ENCODE results near the gene ATG4D.
A peak's percentile ranks its signal among the peaks of the same experiment; 100 is the strongest.
"Not testable (repeated sequence)": the region's sequence is repeated elsewhere in the genome, so short reads cannot be mapped to it uniquely, and the experiment has no call there.

Gene ATG4D

DNA sequence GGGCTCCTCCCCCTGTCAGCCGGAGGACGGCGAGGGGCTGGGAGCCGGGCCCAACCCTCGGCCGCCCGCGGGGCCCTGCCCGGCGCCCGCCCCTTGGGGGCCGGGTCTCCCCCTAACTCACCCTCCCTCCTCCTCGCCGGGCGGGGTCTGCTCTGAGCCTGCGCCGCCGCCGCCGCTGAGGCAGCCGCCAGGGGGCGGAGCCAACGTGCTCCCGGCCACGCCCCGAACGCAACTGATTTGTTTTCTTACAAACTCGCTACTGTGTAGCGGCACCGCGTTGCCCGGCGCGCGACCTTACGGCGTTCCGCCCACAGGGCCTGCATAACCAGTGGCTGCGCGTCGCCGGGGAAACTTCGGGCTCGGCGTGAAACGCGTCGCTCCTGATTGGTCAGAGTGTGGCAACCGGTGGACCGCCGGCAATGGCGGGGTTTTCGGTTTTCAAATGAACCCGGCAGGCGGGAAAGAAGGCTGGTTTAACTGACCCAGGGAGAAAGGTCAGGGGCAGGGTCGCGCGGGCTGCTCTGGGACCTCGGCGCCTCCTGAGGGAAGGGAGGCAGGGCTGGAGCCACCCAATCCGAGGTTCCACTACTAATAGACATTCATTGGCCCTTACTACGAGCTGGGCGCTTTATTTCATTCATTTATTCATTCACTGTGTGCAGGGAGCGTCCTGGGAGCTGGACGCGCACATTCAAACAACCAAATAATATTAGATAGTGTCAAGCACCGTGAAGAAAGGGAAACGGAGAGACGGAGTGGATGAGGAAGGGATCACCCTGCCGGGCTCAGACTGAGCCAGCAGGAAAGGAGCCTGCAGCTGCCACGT lies 25.3 kb downstream of the ATG4D start, which contains the start of gene CDKN2D:
CDKN2D (minus strand) TSS at position 154 of the 826 bp plus-strand sequence. CDS start 326 bp downstream, outside the sequence.
- TF ChIP-seq, protein P1, sequence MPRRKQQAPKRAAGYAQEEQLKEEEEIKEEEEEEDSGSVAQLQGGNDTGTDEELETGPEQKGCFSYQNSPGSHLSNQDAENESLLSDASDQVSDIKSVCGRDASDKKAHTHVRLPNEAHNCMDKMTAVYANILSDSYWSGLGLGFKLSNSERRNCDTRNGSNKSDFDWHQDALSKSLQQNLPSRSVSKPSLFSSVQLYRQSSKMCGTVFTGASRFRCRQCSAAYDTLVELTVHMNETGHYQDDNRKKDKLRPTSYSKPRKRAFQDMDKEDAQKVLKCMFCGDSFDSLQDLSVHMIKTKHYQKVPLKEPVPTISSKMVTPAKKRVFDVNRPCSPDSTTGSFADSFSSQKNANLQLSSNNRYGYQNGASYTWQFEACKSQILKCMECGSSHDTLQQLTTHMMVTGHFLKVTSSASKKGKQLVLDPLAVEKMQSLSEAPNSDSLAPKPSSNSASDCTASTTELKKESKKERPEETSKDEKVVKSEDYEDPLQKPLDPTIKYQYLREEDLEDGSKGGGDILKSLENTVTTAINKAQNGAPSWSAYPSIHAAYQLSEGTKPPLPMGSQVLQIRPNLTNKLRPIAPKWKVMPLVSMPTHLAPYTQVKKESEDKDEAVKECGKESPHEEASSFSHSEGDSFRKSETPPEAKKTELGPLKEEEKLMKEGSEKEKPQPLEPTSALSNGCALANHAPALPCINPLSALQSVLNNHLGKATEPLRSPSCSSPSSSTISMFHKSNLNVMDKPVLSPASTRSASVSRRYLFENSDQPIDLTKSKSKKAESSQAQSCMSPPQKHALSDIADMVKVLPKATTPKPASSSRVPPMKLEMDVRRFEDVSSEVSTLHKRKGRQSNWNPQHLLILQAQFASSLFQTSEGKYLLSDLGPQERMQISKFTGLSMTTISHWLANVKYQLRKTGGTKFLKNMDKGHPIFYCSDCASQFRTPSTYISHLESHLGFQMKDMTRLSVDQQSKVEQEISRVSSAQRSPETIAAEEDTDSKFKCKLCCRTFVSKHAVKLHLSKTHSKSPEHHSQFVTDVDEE (CRISPR knock-in tag; IDR thresholded peaks at IDR 0.05) = no peak
- TF ChIP-seq ZFP30 (CRISPR knock-in tag; IDR thresholded peaks at IDR 0.05) = no peak
- TF ChIP-seq, protein P2, sequence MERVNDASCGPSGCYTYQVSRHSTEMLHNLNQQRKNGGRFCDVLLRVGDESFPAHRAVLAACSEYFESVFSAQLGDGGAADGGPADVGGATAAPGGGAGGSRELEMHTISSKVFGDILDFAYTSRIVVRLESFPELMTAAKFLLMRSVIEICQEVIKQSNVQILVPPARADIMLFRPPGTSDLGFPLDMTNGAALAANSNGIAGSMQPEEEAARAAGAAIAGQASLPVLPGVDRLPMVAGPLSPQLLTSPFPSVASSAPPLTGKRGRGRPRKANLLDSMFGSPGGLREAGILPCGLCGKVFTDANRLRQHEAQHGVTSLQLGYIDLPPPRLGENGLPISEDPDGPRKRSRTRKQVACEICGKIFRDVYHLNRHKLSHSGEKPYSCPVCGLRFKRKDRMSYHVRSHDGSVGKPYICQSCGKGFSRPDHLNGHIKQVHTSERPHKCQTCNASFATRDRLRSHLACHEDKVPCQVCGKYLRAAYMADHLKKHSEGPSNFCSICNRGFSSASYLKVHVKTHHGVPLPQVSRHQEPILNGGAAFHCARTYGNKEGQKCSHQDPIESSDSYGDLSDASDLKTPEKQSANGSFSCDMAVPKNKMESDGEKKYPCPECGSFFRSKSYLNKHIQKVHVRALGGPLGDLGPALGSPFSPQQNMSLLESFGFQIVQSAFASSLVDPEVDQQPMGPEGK (CRISPR knock-in tag; IDR thresholded peaks at IDR 0.05; ENCODE audit: borderline replicate concordance) = no peak
- TF ChIP-seq, protein P3, sequence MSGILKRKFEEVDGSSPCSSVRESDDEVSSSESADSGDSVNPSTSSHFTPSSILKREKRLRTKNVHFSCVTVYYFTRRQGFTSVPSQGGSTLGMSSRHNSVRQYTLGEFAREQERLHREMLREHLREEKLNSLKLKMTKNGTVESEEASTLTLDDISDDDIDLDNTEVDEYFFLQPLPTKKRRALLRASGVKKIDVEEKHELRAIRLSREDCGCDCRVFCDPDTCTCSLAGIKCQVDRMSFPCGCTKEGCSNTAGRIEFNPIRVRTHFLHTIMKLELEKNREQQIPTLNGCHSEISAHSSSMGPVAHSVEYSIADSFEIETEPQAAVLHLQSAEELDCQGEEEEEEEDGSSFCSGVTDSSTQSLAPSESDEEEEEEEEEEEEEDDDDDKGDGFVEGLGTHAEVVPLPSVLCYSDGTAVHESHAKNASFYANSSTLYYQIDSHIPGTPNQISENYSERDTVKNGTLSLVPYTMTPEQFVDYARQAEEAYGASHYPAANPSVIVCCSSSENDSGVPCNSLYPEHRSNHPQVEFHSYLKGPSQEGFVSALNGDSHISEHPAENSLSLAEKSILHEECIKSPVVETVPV (CRISPR knock-in tag; IDR thresholded peaks at IDR 0.05) = no peak
- TF ChIP-seq TOX (CRISPR knock-in tag; IDR thresholded peaks at IDR 0.05; ENCODE audit: borderline replicate concordance) = no peak
- no peak for TF ChIP-seq RARB (CRISPR knock-in tag; IDR thresholded peaks at IDR 0.05)
- no peak for TF ChIP-seq ZC3H10 (CRISPR knock-in tag; IDR thresholded peaks at IDR 0.05)
- TF ChIP-seq ZFP3 (CRISPR knock-in tag; IDR thresholded peaks at IDR 0.05) = no peak
- no peak for TF ChIP-seq ESRRG (CRISPR knock-in tag; IDR thresholded peaks at IDR 0.05)
- TF ChIP-seq ZNF565 (CRISPR knock-in tag; conservative IDR thresholded peaks at IDR 0.05; ENCODE audit: low read depth) = no peak
- no peak for TF ChIP-seq ISL1 (CRISPR knock-in tag; IDR thresholded peaks at IDR 0.05)
- TF ChIP-seq GLIS3 (CRISPR knock-in tag; IDR thresholded peaks at IDR 0.05) = no peak
- TF ChIP-seq ARNTL (CRISPR knock-in tag; IDR thresholded peaks at IDR 0.05; ENCODE audit: borderline replicate concordance, low read depth) = no peak
- TF ChIP-seq, protein P4, sequence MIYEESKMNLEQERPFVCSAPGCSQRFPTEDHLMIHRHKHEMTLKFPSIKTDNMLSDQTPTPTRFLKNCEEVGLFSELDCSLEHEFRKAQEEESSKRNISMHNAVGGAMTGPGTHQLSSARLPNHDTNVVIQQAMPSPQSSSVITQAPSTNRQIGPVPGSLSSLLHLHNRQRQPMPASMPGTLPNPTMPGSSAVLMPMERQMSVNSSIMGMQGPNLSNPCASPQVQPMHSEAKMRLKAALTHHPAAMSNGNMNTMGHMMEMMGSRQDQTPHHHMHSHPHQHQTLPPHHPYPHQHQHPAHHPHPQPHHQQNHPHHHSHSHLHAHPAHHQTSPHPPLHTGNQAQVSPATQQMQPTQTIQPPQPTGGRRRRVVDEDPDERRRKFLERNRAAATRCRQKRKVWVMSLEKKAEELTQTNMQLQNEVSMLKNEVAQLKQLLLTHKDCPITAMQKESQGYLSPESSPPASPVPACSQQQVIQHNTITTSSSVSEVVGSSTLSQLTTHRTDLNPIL (CRISPR knock-in tag; IDR thresholded peaks at IDR 0.05; ENCODE audit: low read depth) = no peak
- TF ChIP-seq ZNF70 (CRISPR knock-in tag; IDR thresholded peaks at IDR 0.05) = no peak
- TF ChIP-seq TCF4 (CRISPR knock-in tag; IDR thresholded peaks at IDR 0.05; ENCODE audit: borderline replicate concordance) = no peak
- ATAC-seq = peak; percentile 92

DNA sequence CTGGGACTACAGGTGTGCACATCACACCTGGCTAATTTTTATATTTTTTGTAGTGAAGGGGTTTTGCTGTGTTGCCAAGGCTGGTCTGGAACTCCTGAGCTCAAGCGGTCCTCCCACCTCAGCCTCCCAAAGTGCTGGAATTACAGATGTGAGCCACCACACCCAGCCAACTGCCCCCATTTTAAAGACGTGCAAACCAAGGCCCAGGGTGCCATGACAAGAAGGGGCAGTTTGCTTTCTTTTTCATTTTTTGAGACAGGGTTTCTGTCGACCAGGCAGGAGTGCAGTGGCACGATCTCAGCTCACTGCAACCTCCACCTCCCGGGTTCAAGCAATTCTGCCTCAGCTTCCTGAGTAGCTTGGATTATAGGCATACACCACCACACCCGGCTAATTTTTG lies 30.1 kb downstream of the ATG4D start:
- not testable (repeated sequence) for ATAC-seq

DNA sequence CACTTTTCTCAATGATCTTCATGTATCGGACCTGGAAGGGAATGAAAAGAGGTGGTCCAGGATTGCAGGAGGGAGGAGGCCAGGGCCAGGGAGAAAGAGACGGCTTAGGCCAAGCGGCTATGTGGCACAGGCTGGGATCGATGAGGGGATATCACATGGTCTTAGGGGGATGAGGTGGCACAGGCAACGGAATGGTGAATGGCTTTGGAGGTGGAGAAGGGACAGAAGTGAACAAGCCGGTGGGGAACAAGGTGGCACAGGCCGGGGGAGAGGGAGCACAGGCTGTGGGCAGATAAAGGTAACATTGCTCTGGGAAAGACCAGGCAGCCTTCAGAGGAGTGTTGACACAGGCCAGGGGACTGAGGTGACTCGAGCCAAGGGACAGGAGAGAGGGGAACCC lies 30.8 kb downstream of the ATG4D start:
- TF ChIP-seq, protein P2 (CRISPR knock-in tag; IDR thresholded peaks at IDR 0.05; ENCODE audit: borderline replicate concordance) = no peak
- TF ChIP-seq, protein P3 (CRISPR knock-in tag; IDR thresholded peaks at IDR 0.05) = no peak

More for the DNA sequence above, 30.8 kb downstream of the ATG4D start:
- ATAC-seq = no peak

Data from SK-N-SH treated with all-trans-retinoic acid at 6 μM for 48 hours (cell line).